ENCODE data around the gene MCCC1. TPM values are rescaled to one million over a fixed set of nuclear protein-coding genes. Genes with fewer than 3 reads are reported as not detected.

MCCC1 gene
- total RNA-seq = 17.8 and 18.4 TPM in 2 replicates

GRCh38 chr3:183099026-183099837, at the start of gene MCCC1:
MCCC1 (minus strand) TSS chr3:183099496; CDS start chr3:183099440, 56 bp downstream.

GRCh38 chr3:182980204-182981037, 118.9 kb downstream of the MCCC1 start, which contains the start of gene DCUN1D1:
DCUN1D1 (minus strand) TSS chr3:182980538; CDS start chr3:182980489, 49 bp downstream.

Other genes starting within 250 kb of the MCCC1 start
- gene DCUN1D1, start 119.0 kb downstream of the MCCC1 start, total RNA-seq = 37.4 and 38.5 TPM in 2 replicates
- 0.09 and 0.59 TPM in 2 replicates for gene LAMP3, start 63.2 kb upstream of the MCCC1 start, total RNA-seq
- gene B3GNT5, start 153.8 kb upstream of the MCCC1 start, total RNA-seq = 4.2 and 11.3 TPM in 2 replicates

All from smooth muscle cell of the umbilical artery (primary cell).